Activated naive CD4-positive, alpha-beta T cell treated with anti-CD3 and anti-CD28 coated beads, Interleukin-2, amount 10 ng/mL, durations not matched to agents 5 hours and 36 hours (primary cell): ENCODE measurements around the gene SMAD2. TPM values are rescaled to one million over a fixed set of nuclear protein-coding genes. Genes with fewer than 3 reads are reported as not detected.

ENCODE experiments used
- total RNA-seq, 2 experiments: library from RNA; stranded (reverse); gene quantifications; one replicate each; pipeline ENCODE4 v1.2.3, GENCODE V29; 2021

The SMAD2 gene
- 100 to 1,000 TPM; 131 to 134 TPM for total RNA-seq

GRCh38 chr18:47930199-47930930 is at the start of gene SMAD2:
Gene SMAD2 (minus strand): TSS chr18:47930659. CDS start chr18:47896756, 33,903 bp downstream.

